ENCODE results near the gene TTK.
"Not testable (repeated sequence)": the region's sequence is repeated elsewhere in the genome, so short reads cannot be mapped to it uniquely, and the experiment has no call there.

TTK gene

GRCh38 chr6:80022803-80023202 lies 18.4 kb downstream of the TTK start:
- no peak for DNase-seq

- DNase-seq = no peak
Measured at GRCh38 chr6:80028589-80028988, 24.1 kb downstream of the TTK start.

GRCh38 chr6:80029470-80029869 lies 25.0 kb downstream of the TTK start:
- no peak for DNase-seq

GRCh38 chr6:80048220-80048619 lies 43.8 kb downstream of the TTK start:
- not testable (repeated sequence) for DNase-seq

- no peak for DNase-seq
Measured at GRCh38 chr6:80060774-80061173, 56.3 kb downstream of the TTK start.

- DNase-seq = not testable (repeated sequence)
Measured at GRCh38 chr6:80068146-80068545, 63.7 kb downstream of the TTK start.

- not testable (repeated sequence) for DNase-seq
Measured at GRCh38 chr6:80070431-80070830, 66.0 kb downstream of the TTK start.

GRCh38 chr6:80077067-80077466 lies 72.6 kb downstream of the TTK start:
- DNase-seq = no peak

- no peak for DNase-seq
Measured at GRCh38 chr6:80088637-80089036, 84.2 kb downstream of the TTK start.

GRCh38 chr6:80091506-80091905 lies 87.1 kb downstream of the TTK start:
- no peak for DNase-seq
